IPS-NIHi7 (cell line): Measurements from ENCODE around the gene DNAJC4.

ENCODE experiments used
- DNase-seq: peaks from one replicate; pipeline ENCODE4 v3.0.0; 2012; ENCODE audit warnings: mixed read lengths; ENCODE audit errors: extremely low spot score

DNAJC4 gene

DNA sequence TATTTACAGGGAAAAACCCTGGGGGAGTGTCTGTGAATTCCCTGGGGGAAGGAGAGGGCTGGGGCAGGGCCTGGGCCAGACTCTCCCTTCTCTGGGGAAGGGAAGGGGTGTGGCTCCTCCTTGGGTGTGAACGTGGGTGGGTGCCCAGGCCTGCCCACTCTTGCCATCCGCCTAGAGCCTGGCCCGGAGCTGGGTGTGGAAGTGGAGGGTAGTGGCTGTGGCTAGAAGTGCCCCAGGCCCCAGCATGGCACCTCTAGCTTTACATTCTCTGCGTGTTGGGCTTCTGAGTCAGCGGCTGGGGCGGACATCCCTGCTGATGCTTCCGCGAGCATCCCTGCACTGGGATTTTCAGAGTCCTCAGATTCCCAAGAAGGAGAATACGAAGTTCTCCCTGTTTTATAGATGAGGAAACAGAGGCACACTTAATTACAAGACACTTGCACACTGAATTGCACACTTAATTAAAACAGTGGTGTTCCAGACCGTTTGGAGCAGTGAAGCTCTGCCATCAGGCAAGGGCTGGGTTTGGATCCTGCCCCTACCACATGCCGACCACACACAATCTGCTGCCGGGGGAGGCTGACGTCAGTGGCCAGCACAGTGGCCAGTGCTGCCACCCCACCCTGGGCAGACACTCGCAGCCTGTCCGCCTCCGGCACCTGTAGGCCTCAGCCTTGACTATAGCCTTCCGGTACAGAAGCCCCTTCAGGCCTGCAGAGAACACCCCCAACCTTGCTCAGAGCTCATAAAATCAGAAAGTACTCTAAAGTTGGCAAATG is 46.5 kb downstream of the DNAJC4 start:
- no peak for DNase-seq

DNA sequence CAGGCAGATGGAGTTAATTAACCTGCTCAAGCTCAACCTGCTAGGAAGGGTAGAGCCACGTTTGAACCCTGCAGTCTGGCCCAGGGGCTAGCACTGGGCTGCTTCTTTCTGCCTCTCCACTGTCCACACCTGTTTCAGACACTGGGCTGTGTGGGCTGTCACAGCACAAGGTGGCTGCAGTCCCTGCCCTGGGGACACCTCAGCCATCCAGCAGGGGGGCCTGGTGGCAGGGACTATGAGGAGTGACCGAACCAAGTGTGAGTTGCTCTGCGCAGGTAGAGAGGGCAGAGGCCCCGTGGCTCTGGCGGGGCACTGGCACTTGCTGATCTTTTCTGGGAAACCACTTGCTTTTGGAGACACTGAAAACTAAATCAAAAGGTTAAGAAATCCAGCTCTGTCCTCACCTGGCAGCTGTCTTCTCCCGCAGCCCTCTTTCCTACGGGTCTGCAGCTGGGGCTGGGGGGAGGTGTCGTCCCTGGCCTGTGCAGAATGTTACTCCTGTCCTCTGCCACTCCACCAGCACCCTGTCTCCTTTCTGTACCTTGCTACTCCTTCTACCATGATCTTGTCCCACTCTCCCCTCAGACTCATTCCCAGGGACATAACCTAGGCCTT is 48.3 kb downstream of the DNAJC4 start:
- DNase-seq, result no peak

GRCh38 chr11:64281957-64282770 is 51.8 kb downstream of the DNAJC4 start:
- DNase-seq, result no peak

GRCh38 chr11:64283092-64283491 is 52.7 kb downstream of the DNAJC4 start:
- DNase-seq, result no peak
